ENCODE data around the gene TRMT5.

DNA sequence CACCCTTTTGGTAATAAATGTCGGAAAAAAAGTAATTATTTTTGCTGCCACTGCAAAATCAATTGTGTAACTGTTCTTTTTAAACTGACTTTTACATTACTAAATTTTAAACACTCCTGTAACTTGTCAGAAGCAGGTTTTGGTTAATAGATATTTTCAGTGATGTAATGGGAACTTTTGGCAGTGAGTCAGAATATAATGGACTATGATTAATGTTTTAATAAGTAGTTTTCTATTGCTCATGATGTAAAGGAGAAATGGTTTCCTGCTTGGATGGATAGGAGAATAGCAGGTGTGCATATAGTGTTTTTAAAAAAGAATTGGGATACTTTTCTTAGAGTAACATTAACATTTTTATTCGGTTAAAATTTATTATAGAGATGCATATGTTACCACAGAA is 58.8 kb downstream of the TRMT5 start:
- TF ChIP-seq, protein P1, sequence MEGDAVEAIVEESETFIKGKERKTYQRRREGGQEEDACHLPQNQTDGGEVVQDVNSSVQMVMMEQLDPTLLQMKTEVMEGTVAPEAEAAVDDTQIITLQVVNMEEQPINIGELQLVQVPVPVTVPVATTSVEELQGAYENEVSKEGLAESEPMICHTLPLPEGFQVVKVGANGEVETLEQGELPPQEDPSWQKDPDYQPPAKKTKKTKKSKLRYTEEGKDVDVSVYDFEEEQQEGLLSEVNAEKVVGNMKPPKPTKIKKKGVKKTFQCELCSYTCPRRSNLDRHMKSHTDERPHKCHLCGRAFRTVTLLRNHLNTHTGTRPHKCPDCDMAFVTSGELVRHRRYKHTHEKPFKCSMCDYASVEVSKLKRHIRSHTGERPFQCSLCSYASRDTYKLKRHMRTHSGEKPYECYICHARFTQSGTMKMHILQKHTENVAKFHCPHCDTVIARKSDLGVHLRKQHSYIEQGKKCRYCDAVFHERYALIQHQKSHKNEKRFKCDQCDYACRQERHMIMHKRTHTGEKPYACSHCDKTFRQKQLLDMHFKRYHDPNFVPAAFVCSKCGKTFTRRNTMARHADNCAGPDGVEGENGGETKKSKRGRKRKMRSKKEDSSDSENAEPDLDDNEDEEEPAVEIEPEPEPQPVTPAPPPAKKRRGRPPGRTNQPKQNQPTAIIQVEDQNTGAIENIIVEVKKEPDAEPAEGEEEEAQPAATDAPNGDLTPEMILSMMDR (IDR thresholded peaks at IDR 0.05; ENCODE audit: poor library complexity): no peak
- TF ChIP-seq EZH2 (IDR thresholded peaks at IDR 0.05; ENCODE audit: borderline replicate concordance) (no peak), EZH2phosphoT487 (IDR thresholded peaks at IDR 0.05; ENCODE audit: low read depth, severe bottlenecking, unreplicated experiment) (no peak)

Measured in hepatocyte (in vitro differentiated cells).